SK-N-MC (cell line): ENCODE results near the gene AIF1.

ENCODE experiments used
- EZH2 ChIP-seq: fragments of 200-600 bp; sonication (generic); IDR thresholded peaks from one replicate; pipeline ENCODE4 v1.6.1; 2017; ENCODE audit warnings: antibody characterized with exemption
- FOXP2 ChIP-seq: optimal IDR thresholded peaks from 2 replicates; pipeline ENCODE3; 2011; ENCODE audit warnings: mild to moderate bottlenecking, moderate library complexity; ENCODE audit not compliant: insufficient read depth; ENCODE audit errors: extremely low read length, control extremely low read depth
- POLR2AphosphoS5 ChIP-seq: IDR thresholded peaks from 2 replicates; pipeline ENCODE4 v1.6.1; 2012; ENCODE audit warnings: mild to moderate bottlenecking, low read depth, low read length, borderline replicate concordance

DNA sequence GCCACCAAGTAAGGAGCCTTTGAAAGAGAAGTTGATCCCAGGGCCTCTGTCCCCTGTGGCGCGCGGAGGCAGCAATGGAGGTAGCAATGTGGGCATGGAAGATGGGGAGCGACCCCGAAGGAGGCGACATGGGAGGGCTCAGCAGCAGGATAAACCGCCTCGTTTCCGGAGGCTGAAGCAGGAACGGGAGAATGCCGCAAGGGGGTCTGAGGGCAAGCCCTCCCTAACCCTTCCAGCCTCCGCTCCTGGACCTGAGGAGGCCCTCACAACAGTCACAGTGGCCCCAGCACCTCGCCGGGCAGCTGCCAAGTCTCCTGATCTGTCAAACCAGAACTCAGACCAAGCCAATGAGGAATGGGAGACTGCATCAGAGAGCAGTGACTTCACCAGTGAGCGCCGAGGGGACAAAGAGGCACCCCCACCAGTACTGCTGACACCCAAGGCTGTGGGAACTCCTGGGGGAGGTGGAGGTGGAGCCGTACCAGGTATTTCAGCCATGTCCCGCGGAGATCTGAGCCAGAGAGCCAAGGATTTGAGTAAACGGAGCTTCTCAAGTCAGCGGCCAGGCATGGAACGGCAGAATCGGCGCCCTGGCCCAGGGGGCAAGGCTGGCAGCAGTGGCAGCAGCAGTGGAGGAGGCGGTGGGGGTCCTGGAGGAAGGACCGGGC lies 17.4 kb downstream of the AIF1 start:
- TF ChIP-seq POLR2AphosphoS5 (peak; percentile 65; the same call in 1 of the 2 replicates), EZH2 (no peak), FOXP2 (no peak)
